ENCODE results near the gene DDI2. TPM values are rescaled to one million over a fixed set of nuclear protein-coding genes. Genes with fewer than 3 reads are reported as not detected.
"Not testable (repeated sequence)": the region's sequence is repeated elsewhere in the genome, so short reads cannot be mapped to it uniquely, and the experiment has no call there.

Gene DDI2
- 9.4 and 14.9 TPM in 2 replicates for total RNA-seq (2014; rRNA removed; shearing (Covaris generic))

DNA sequence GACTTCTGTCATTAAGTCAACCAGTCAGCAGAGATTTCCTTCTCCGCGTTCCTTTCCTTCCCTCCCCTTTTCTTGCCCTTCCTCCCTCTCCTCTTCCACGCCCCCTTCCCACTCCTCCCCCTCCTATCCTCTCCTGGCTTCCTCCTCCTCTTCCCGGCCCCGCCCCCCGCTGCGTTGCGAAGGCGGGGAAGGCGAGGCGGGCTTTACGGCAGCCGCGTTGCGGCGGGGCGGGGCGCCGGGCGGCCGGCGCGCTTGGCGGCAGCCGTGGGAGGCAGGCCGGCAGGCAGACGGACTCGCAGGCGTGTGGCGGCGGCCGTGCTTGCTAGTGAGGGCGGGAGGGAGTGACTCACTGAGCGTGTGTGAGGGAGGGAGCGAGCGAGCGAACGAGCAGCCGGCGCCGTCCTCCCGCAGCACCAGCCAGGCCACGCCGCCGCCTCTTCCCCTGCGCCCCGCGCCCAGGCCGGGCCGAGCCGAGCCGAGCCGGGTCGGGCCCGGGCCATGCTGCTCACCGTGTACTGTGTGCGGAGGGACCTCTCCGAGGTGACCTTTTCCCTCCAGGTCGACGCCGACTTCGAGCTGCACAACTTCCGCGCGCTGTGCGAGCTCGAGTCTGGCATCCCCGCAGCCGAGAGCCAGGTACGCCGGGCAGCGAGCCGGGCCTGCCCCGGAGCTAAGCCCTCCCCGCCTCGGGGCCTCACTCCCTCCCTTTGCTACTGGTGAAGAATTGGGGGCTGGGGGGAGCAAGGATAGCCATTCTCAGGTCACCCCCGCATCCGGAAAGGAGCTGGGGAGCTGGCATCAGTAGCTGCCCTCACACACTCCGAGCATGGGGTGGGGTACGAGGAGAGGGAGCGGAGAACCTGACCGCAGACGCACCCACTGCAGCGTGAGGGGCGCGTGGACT lies at the start of gene DDI2:
Gene DDI2 (plus strand): TSS at position 286 of the 904 bp plus-strand sequence. CDS start 213 bp downstream, at position 499.
- DNase-seq (ENCODE audit: low read depth) = peak; percentile 100

DNA sequence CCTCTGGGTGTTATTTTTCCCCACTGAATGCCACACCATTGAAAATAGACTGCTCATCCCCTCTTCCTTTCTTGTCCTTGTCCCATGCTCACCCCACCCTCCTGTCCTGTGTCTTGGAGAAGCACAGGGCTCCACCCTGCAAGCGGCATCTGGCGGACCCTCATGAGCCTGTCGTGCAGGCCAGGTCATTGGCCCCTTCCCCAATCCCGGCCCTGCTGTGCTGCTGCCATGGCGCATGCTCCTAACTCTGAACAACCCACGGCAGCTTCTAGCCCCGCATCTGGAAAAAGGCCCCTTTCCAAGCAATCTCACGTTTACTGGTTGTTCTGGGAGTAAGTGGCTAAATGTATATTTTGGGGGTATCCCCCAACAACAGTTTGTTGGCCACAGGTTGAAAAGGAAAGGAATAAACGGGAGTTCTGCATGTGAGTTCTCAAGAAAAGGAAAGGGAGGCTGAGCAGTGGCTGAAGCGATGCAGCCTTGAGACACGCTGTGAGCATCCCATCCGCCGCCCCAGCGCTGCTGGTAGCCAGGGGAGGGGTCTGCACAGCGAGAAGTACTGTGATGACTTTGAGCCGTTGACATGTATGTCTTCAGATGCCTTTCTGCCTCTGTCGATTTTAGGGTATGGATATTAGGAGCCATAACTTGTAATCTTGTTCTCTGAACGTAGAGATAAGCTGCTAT lies 48.7 kb upstream of the DDI2 start:
- no peak for DNase-seq (ENCODE audit: low read depth)

DNA sequence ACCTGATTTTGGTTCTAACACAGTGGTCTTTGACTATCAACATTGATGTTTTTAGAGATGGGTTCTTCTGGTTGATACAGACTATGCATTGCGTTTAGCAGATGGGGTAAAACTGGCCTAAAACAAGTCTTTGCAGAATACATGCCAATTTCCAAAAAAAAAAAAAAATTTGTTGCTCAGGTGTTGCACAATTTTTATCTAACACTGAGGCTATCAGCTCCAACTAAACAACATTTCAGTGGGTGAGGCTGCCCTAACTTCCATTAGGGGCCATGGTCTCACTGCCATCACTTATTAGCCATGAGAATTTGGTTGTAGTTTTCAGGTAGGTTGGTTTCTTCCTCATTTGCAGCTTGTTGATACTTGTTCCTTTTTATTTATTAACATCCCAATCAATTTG lies 46.4 kb upstream of the DDI2 start:
- no peak for DNase-seq (ENCODE audit: low read depth)

DNA sequence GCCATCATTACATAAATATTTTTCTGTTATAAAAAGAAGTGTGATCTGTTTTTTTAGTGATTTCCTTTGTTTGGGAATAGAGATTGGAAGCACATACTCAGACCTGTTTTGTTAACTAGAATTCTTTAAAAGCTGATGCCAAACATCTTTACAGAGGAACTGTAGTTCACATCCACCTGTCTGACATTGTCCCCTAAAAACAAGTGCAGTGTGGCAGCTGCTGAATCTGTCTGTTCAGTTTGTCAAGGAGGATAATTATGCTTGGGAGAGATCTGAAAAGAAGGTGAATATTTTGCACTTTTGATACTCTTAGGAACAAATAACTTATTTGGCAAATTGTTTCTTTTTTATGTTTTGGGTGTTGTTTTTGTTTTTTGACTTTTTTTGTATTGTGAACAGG lies 46.0 kb upstream of the DDI2 start:
- DNase-seq (ENCODE audit: low read depth) = no peak

DNA sequence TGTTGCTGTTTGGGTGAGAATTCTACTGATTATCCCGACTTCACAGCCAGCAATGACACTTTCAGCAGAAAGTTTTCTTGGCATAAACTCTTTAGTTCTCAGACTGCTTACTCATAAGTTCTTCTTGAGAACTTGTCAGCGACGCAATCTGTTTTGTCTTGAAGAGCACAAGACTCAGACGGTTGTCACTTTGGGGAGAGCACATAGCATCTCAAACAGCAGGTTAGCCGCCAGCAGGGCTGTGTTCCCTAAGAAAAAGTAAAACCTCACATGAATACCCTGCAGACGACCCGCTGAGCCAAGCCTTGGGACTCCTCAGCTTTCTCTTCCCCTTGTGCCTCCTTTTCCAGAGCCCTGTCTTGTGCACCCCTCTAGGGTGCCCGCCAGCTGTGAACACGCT lies 43.8 kb upstream of the DDI2 start:
- no peak for DNase-seq (ENCODE audit: low read depth)

DNA sequence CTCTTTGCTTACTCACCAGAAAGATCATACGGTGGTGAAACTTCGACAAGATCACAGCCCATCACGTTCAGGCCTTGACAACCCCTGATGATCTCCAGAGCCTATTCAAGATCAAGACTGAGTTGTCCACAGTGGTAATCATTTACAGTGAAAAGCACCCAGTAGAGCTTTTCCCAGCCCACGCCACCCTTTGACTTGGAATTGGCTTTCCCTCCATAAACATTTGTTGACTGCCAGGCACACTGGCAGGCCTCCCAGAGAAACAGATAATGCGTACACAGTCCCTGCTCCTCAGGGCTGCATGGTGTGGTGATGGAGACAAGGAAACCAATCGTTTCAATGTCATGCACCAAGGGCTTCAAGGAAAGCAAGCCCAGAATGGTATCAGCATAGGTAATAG lies 42.5 kb upstream of the DDI2 start:
- no peak for DNase-seq (ENCODE audit: low read depth)

DNA sequence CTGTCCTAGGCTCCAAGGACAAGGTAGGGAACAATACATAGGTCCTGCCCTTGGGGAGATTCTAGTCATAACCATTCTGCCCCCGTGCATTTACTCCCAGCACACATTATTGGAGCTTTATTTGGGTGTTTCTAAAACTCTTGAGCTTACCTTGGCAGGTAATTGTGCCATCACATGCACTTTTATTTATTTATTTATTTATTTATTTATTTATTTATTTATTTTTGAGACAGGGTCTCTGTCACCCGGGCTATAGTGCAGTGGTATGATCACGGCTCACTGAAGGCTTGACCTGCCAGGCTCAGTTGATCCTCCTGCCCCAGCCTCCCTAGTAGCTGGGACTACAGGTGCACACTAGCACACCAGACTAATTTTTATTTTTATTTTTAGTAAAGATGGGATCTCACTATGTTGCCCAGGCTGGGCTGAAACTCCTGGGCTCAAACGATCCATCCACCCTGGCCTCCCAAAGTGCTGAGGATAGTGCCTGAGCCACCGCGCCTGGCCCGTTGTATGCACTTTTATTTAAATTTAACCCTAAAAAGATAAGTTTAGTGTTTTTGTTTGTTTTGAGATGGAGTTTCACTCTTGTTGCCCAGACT lies 41.6 kb upstream of the DDI2 start:
- no peak for DNase-seq (ENCODE audit: low read depth)

DNA sequence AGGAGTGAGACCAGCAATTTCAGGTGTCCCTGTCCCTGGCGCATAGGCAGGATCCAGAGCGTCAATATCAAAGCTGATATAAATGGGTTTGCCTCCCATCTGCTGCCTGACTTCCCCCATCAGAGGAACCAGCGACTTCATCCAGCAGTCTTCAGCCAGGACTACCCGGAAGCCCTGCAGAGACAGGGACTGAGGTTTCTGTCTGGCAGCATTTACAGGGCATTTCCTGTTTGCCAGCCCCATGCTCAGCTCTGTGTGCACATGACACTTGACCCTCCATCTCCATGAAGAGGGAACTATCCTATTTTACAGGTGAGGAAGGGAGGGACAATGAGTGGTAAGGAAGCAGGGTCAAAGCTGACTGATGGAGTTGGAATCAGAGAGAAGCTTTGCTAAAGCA lies 39.6 kb upstream of the DDI2 start:
- no peak for DNase-seq (ENCODE audit: low read depth)

DNA sequence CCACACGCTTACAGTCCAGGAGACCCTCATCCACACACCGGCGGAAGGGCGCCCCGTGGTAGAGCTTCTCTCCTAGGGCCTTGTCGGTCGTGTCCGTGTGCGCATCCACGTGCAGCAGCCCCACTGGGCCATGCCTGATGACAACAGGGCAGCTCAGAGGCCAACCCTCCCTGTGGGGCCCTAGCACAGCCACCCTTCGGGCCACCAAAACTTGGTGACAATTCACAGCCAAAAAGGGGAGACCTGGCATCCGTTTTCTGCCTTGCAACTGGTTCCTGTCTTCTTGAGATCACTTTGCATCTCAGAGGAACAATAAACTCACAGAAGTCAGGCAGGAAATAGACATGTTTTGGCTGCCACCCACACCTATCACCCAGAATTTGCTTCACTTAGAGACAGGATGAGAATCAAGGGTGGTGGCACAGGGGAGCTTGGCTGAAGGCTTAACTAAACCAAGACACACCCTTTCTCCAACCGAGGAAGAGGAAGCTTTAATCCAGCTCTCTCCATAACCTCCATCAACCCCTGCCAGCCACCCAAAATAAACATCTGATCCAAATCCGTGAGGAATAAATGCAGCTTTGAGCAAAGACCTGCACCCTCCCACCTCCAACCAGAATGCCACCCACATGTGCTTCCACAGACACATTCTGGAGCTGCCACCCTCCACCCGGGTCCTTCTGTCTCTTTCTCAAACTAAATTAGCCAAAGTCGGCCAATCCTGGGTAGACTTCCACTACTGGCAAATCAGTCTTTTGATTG lies 38.2 kb upstream of the DDI2 start:
- DNase-seq (ENCODE audit: low read depth) = no peak

DNA sequence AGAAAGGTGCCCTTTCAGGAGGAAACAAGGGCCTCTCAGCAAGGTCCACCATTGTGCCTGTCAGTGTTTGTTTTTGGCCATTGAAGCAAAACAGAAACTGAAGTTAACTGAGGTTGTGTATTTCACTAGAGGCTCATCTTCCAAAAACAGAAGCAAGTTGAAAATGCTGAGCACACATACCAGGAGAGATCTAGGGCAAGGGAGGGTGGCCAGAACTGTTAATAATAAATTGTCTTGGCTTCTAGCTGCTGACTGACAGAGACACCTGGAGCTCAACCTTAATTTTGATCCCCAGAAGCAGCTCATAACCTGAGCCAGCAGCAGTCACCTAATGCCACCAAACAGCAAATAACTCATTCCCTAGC lies 37.6 kb upstream of the DDI2 start:
- DNase-seq (ENCODE audit: low read depth) = no peak

DNA sequence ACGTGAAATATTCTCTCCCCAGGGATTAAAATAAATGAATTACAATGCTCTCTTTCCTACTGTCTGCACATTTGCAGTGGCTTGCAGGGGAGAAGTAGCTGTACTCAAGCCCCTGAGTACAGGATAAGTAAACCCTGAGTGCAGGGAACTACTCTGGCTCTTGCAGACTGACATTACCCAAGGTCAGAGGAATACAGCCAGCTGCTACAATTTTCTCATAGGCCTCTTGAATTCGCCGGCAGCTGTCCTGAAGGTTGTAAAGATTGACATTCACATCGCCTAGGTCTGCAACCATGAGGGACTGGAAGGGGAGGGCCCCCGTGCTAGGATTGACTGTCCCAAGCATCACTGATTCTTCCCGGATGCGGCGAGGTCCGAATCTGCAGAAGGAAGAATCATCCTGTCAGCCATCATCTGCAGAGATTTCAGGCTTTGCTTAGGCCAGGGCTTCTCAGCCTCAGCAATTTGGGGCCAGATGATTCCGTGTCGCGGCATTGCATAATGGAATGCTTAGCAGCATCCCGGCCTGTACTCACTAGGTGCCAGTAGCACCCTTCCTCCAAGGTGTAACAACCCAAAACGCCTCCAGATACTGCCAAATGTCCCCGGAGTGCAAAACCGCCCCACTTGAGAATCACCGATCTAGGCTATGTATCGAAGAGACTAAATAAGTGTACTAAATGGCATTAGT lies 34.1 kb upstream of the DDI2 start:
- DNase-seq (ENCODE audit: low read depth) = no peak

DNA sequence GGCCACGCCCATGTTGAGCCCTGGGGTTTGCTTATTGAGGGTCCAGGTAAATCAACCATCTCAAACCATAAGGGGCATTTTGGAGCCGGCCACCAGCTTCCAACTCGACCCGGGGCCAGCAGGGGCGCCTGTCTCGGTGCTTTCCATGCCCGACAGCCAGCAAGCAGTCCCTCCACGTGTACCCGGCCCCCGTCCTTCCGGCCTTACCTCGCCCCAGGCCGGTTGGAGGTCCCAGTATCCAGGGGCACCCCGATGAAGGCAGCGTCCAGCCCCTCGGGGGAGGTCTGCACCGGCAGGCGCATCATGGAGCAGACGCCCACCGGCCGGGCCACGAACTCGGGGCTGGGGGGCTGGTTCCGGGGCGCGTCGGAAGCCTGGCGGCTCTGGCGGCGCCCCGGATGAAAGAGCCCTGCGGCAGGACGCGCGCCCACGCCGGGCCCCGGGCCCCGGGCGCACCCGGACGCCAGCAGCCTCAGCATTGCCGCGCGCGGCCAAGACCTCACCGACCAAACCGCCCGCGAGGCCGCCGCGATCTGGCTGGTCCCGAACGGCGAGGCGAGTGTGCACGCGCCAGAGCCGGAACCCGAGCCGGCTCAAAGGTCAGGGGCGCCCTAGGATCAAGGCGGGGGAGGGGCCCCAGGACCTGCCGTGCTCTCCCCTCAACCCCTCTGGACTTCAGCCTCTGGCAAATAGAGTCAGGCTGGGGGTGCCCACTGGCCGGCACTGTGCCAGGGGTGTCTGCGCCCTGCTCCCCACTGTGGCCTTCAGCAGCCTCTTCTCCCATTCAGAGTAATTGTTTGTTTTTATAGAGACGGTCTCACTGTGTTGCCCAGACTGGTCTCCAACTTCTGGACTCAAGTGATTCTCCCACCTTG lies 32.5 kb upstream of the DDI2 start, which contains the start of gene AGMAT:
Gene AGMAT (minus strand): TSS at position 563 of the 875 bp plus-strand sequence. CDS start 84 bp downstream, at position 479.
- DNase-seq (ENCODE audit: low read depth) = peak; percentile 75

DNA sequence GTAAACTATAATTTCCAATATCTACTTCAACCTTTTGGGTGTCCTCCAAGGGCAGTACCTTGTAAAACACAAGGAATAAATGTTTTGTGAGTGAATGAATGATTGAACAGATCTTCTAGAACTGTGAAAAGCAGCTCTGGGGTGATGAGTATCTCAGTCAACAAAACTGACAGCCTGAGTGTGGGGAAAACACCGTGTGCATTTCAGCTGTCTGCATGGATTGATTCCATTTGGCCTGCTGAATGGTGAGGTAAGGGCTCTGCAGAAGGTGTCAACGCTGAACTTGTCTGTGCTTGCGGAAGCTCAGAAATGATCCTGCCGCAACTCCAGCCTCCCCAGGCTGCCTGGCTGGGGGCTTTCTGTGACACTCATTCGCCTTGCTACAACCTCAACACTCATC lies 25.0 kb upstream of the DDI2 start:
- DNase-seq (ENCODE audit: low read depth) = no peak

DNA sequence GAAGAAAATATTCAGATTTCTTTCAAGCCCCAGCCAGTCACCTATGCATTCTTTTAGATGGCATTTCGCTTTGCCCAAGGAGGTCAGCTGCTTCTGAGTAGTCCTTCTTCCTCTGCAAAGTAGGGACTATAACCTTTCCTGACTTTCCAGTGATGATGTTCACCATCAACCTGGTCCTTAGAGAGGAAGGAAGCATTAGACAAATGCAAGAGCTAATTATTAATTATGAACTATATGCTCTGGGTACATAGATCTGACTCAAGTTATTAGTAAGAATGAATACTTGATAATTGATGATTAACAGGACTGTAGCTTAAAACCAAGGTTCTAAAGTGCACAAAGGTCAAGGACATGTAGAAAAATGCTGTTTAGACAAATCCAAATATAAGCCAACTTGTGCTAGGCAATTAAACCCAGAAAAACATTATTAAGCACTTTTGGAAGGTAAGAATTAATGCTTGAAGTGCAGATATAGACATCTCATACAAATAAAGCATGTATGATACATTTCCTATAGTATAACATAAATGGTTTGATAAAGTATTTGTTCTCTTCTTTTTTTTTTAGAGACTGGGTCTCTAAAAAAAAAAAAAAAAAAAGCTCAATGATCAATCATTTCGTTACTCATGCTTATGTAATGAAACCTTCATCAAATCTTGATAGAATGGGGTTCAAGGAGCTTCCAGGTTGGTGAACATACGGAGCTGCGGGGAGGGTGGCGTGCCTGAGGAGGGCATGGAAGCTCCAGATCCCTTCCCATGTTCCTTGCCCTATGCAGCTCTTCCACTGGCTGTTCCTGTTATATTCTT lies 21.2 kb upstream of the DDI2 start:
- DNase-seq (ENCODE audit: low read depth) = no peak

DNA sequence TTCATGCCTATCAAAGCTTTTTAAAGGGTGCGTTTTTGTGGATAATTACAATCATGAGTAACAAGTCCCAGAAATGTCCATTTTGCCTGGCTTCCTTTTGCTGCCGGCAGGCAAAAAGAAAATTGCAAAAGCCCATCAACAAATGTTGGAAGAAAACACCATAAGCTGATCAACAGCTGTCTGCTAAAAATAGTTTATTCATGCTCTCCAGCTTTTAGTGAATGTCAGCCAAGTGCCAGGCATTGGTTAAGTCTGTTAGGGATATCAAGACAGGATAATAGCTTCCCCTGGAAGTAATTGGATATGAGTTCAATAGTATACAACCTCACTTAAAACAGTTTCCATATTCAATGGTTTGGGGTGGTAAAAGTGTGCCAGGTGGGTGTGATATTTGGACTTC lies 18.8 kb upstream of the DDI2 start:
- DNase-seq (ENCODE audit: low read depth) = no peak

DNA sequence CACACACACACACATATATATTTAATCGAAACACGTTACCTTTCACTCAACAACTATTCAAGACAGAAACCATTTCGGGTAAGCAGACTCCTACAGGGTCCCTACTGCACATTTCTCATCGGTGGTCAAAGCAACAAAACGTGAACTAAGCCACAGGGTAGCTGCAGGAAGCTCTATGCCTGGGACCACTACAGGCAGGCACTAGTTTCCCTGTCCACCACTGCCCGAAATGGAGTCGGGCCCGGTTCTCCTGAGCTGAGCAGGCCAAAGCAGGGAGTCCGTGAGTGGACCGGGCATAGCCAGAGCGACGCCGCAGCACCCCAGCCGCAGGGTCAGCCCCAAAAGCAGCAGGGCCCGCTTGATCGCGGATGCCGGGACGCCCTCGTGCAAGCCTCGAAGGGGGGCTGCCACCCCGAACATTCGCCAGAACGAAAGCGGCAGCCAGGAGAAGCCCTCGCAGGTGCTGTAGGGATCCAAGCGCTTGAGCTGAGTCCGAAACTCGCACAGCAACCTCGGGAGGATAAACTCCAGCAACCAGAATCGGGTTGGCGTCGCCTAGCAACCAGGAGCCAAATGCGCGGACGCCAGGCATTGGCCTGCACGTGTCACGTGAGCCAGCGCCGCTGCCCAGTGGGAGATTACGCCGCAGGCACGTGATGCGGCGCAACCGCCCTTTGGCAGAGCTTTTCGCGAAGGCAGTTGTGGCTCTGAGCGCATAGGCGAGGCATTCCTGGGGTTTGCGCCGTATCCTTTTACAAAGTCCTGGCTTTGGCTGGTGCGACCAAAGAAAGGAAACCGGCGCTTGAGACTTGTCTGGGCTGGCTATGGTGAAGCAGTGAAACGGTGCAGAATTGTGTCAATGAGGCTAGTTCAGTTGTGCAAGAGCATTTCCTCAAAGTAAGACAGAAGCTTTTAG lies 13.9 kb upstream of the DDI2 start:
- DNase-seq (ENCODE audit: low read depth) = peak; percentile 99

DNA sequence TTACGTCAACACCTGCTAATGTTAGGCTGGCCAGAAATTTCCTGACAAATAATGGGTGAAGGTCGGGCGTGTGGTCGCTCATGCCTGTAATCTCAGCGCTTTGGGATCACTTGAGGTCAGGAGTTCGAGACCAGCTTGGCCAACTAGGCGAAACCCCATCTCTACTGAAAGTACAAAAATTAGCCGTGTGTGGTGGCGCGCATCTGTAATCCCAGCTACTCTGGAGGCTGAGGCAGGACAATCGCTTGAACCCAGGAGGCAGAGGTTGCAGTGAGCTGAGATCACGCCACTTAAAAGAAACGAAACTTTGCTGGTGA lies 13.3 kb upstream of the DDI2 start:
- DNase-seq (ENCODE audit: low read depth) = not testable (repeated sequence)

DNA sequence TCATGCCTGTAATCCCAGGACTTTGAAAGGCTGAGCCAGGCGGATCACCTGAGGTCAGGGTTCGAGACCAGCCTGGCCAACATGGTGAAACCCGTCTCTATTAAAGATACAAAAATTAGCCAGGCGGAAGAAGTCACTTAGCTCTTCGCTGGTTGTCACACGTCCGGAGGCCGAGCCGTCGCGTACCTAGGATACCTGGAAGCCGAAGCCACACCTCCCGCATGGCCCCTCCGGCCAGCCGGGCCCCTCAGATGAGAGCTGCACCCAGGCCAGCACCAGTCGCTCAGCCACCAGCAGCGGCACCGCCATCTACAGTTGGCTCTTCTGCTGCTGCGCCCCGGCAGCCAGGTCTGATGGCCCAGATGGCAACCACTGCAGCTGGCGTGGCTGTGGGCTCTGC lies 12.9 kb upstream of the DDI2 start:
- DNase-seq (ENCODE audit: low read depth) = not testable (repeated sequence)

Measured in Daoy (cell line).